ENCODE measurements around the gene OR56B4.

Gene OR56B4

DNA sequence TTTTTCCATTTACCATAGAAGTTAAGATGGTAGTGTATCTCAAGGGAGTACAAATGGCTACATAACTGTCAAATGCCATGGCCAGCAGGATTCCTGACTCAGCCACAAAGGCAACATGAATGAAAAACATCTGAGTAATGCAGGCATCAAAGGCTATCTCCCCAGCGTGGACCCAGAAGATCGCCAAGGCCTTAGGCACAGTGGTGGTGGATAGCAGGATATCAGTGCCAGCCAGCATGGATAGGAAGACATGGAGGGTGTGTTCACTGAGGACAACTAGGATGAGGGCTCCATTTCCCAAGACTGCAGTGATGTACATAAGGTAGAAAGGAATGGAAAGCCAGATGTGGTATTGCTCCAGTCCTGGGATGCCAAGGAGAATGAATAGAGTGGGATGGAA is 44.6 kb downstream of the OR56B4 start:
- DNase-seq (ENCODE audit: low read depth), result no peak

DNA sequence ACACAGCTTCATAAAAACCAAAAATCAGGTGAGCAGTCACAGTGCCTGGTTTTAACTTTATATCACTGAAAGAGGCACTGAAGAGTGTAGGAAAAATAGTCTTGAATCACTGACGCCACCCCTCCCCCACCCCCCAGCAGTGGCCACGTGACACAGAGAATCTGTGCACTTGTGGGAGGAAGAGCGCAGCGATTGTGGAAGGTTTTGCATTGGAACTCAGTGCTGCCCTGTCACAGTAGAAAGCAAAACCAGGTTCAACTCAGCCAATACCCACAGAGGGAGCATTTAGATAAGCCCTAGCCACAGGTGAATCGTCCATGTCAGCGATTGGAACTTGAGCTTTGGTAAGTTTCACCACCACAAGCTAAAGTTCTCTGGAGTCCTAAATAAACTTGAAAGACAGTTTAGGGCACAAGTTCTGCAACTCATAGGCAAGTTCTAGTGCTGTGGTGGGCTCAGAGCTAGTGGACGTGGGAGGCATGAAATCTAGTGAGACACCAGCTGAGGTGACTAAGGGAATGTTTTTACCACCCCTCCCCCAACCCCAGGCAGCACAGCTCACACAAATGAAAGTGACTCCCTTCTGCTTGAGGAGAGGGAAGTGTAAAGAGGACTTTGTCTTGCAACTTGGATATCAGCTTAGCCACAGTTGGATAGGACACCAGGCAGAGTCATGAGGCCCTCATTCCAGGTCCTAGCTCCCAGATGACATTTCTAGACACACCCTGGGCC is 49.3 kb downstream of the OR56B4 start:
- DNase-seq (ENCODE audit: low read depth), result no peak
